HepG2 (cell line): Measurements from ENCODE around the gene PMS1. TPM values are rescaled to one million over a fixed set of nuclear protein-coding genes. Genes with fewer than 3 reads are reported as not detected.

Experiments used
- ARID3A ChIP-seq: IDR thresholded peaks from 2 replicates; pipeline ENCODE4 v1.6.1; 2012; ENCODE audit warnings: low read depth, low read length, improper control_type of control experiment
- GATAD1 ChIP-seq: IDR thresholded peaks from 2 replicates; pipeline ENCODE4 v1.6.1; 2016; ENCODE audit warnings: missing genetic modification reagents, missing compliant biosample characterization
- GLMP ChIP-seq: sonication (generic); formaldehyde crosslinking; IDR thresholded peaks from 2 replicates; pipeline ENCODE4 v1.9.0; 2021; ENCODE audit warnings: missing genetic modification reagents, mild to moderate bottlenecking, borderline replicate concordance
- HDAC6 ChIP-seq: fragments of 200-600 bp; sonication (generic); IDR thresholded peaks from 2 replicates; pipeline ENCODE4 v1.7.0; 2017; ENCODE audit warnings: mild to moderate bottlenecking, antibody characterized with exemption, low read length, low read depth
- MBNL3 ChIP-seq: fragments of 250-450 bp; sonication (Bioruptor Pico); conservative IDR thresholded peaks from 2 replicates; pipeline ENCODE4 v1.8.0; 2022; ENCODE audit warnings: mild to moderate bottlenecking, inconsistent platforms
- MNT ChIP-seq: fragments of 450-650 bp; IDR thresholded peaks from 2 replicates; pipeline ENCODE4 v1.6.1; 2016
- NFYC ChIP-seq: IDR thresholded peaks from 2 replicates; pipeline ENCODE4 v1.6.1; 2016; ENCODE audit warnings: missing genetic modification reagents, missing compliant biosample characterization
- PPARG ChIP-seq: conservative IDR thresholded peaks from 2 replicates; pipeline ENCODE4 v1.6.1; 2016; ENCODE audit warnings: missing biosample characterization, missing genetic modification reagents
- SKI ChIP-seq: fragments of 450-650 bp; IDR thresholded peaks from one replicate; pipeline ENCODE4 v1.6.1; 2018; ENCODE audit warnings: mild to moderate bottlenecking; ENCODE audit not compliant: partially characterized antibody
- SMAD1 ChIP-seq: sonication (generic); formaldehyde crosslinking; IDR thresholded peaks from 2 replicates; pipeline ENCODE4 v1.4.0; 2020; ENCODE audit warnings: missing genetic modification reagents, low read depth, mild to moderate bottlenecking, borderline replicate concordance
- TBP ChIP-seq: sonication (generic); formaldehyde crosslinking; IDR thresholded peaks from 2 replicates; pipeline ENCODE4 v1.5.0; 2020; ENCODE audit warnings: missing genetic modification reagents
- ZBTB1 ChIP-seq: sonication (generic); formaldehyde crosslinking; IDR thresholded peaks from 2 replicates; pipeline ENCODE4 v1.4.0; 2020; ENCODE audit warnings: missing genetic modification reagents, borderline replicate concordance
- ZBTB10 ChIP-seq: sonication (generic); formaldehyde crosslinking; IDR thresholded peaks from 2 replicates; pipeline ENCODE4 v1.4.0; 2020; ENCODE audit warnings: missing genetic modification reagents, borderline replicate concordance
- ZBTB33 ChIP-seq: sonication (generic); formaldehyde crosslinking; IDR thresholded peaks from 2 replicates; pipeline ENCODE4 v1.4.0; 2020; ENCODE audit warnings: missing genetic modification reagents
- ZKSCAN5 ChIP-seq: sonication (generic); formaldehyde crosslinking; IDR thresholded peaks from 2 replicates; pipeline ENCODE4 v1.5.1; 2020; ENCODE audit warnings: mild to moderate bottlenecking, missing genetic modification reagents
- ZNF24 ChIP-seq: fragments of 450-650 bp; IDR thresholded peaks from 2 replicates; pipeline ENCODE4 v1.6.1; 2017; ENCODE audit warnings: antibody characterized with exemption, mild to moderate bottlenecking
- ZNF333 ChIP-seq: sonication (generic); formaldehyde crosslinking; IDR thresholded peaks from 2 replicates; pipeline ENCODE4 v1.4.0; 2020; ENCODE audit warnings: mild to moderate bottlenecking, missing genetic modification reagents, borderline replicate concordance
- ZNF44 ChIP-seq: sonication (generic); formaldehyde crosslinking; IDR thresholded peaks from 2 replicates; pipeline ENCODE4 v1.5.1; 2020; ENCODE audit warnings: mild to moderate bottlenecking, missing genetic modification reagents
- ZNF598 ChIP-seq: sonication (generic); formaldehyde crosslinking; IDR thresholded peaks from 2 replicates; pipeline ENCODE4 v1.5.1; 2020; ENCODE audit warnings: mild to moderate bottlenecking, missing genetic modification reagents, borderline replicate concordance
- polyA plus RNA-seq, 8 experiments: library from polyadenylated mRNA; depleted of rRNA in 3 of 8; stranded (reverse) in 7 of 8; unstranded in 1 of 8; fragments of >200 nt; fragmentation: Illumina TruSeq in 4 of 8; extraction: Trizol in 4 of 8; gene quantifications; 2 replicates each; pipeline versions ENCODE4 v1.2.1 to v1.2.3, GENCODE V29; 2011 to 2016; ENCODE audit warnings: low read depth in 4 of 8, missing spikeins in 1 of 8, mixed read lengths in 1 of 8; ENCODE audit not compliant: insufficient read depth in 1 of 8
- total RNA-seq, 5 experiments: library from RNA; depleted of rRNA; stranded (reverse); fragments of >200 nt; fragmentation: Illumina TruSeq; extraction: Trizol; gene quantifications; 2 replicates each; pipeline ENCODE4 v1.2.3, GENCODE V29; 2016; ENCODE audit warnings: low read depth in 1 of 5

The PMS1 gene
- total and polyA plus RNA-seq, 2 of the 13 experiments (the other 11 are each of a cell fraction or from before 2014, with no cell fraction given): 14.6 to 39.9 TPM

GRCh38 chr2:189783927-189784867 is at the start of gene PMS1, which contains the start of gene ORMDL1 (continued):
- no peak for TF ChIP-seq HDAC6
- peak; percentile 54; the same call in 1 of the 2 replicates for TF ChIP-seq SMAD1 (CRISPR knock-in tag)
- peak; percentile 98 for TF ChIP-seq NFYC (CRISPR knock-in tag)
- TF ChIP-seq MBNL3 (CRISPR knock-in tag): no peak
- peak; percentile 60 for TF ChIP-seq SKI
- TF ChIP-seq ARID3A: peak; percentile 14; the same call in 1 of the 2 replicates
- TF ChIP-seq ZNF24: no peak
- TF ChIP-seq ZNF598: peak; percentile 99
- peak; percentile 76; the same call in 1 of the 2 replicates for TF ChIP-seq GLMP (CRISPR knock-in tag)
- TF ChIP-seq ZBTB1: peak; percentile 100
- TF ChIP-seq ZBTB33 (CRISPR knock-in tag): peak; percentile 58; the same call in 1 of the 2 replicates
- peak; percentile 88; the same call in 1 of the 2 replicates for TF ChIP-seq ZBTB10
- peak; percentile 98 for TF ChIP-seq ZNF44 (CRISPR knock-in tag)
- no peak for TF ChIP-seq ZKSCAN5
- TF ChIP-seq ZNF333 (CRISPR knock-in tag): peak; percentile 99
- peak; percentile 6; the same call in 1 of the 2 replicates for TF ChIP-seq PPARG (CRISPR knock-in tag)
- peak; percentile 43; the same call in 1 of the 2 replicates for TF ChIP-seq MNT
- peak; percentile 82 for TF ChIP-seq GATAD1 (CRISPR knock-in tag)
- TF ChIP-seq TBP (CRISPR knock-in tag): 0 out of 2 replicates have a peak, but pooled peaks have one; percentile 29
